Measurements from ENCODE around the gene PABPN1L. TPM values are rescaled to one million over a fixed set of nuclear protein-coding genes. Genes with fewer than 3 reads are reported as not detected.

Gene PABPN1L
- total and polyA plus RNA-seq, 2 of the 4 experiments (the other 2 are of a cell fraction), result not detected

DNA sequence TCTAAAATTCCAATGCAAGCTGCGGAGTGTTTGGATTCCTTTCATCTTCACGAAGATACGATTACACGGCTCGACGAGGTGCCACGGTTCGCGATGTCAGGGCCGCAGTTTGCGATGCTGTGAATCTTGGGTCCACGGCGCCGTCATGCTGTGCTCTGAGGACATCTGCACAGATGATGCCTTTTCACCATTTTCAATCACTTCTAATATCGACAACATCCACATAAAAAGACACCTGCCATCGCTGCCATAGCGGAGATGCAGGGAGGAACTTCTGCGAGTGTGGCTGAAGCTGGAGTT lies 47.9 kb downstream of the PABPN1L start:
- Histone ChIP-seq H3K18ac (ENCODE audit: low read depth, low read length) (no peak overlapping the region), H3K4me1 (ENCODE audit: control insufficient read depth, insufficient read depth, low read length) (peaks cover 12% of the 10 kb centered on the region), H2BK5ac (ENCODE audit: low read depth, low read length, poor library complexity, severe bottlenecking) (peak overlapping the region; percentile 4), H3K23ac (ENCODE audit: low read depth, low read length) (peak overlapping the region; percentile 46), H2AK5ac (ENCODE audit: low read depth, low read length) (peak overlapping the region; percentile 1; the same call in 1 of the 2 replicates), H3K27me3 (ENCODE audit: control insufficient read depth, insufficient read depth, low read length) (no peaks in the 10 kb centered on the region), H3K4me3 (ENCODE audit: insufficient read depth, low read depth, low read length) (no peak overlapping the region), H2BK15ac (ENCODE audit: low read depth, low read length) (no peak overlapping the region), H2AK9ac (replicated peaks; ENCODE audit: low read depth, low read length, poor library complexity) (peak overlapping the region; percentile 88), H3K56ac (ENCODE audit: extremely low read depth, insufficient read depth, low read length) (no peak overlapping the region), H3K14ac (replicated peaks; ENCODE audit: low read depth, low read length) (peak overlapping the region; percentile 10), H3K9ac (ENCODE audit: low read depth, low read length) (0 out of 2 replicates have a peak overlapping the region, but pooled peaks have one; percentile 2), H4K8ac (ENCODE audit: low read depth in 2 of 2, low read length in 2 of 2) (peak overlapping the region; percentile 57 to 84; a peak in 3 of 4 replicates), H4K91ac (ENCODE audit: insufficient read depth, low read depth, low read length) (no peak overlapping the region), H3K27ac (ENCODE audit: insufficient read depth, low read length) (peak overlapping the region; percentile 4; the same call in 1 of the 2 replicates), H3K4me2 (ENCODE audit: low read depth, low read length) (peak overlapping the region; percentile 42), H3K36me3 (ENCODE audit: control insufficient read depth, insufficient read depth, low read length) (peaks cover 11% of the 10 kb centered on the region; the same call in 1 of the 2 replicates), H3K9me1 (ENCODE audit: insufficient read depth, low read length) (peaks cover 5% of the 10 kb centered on the region), H3K4ac (ENCODE audit: low read depth, low read length) (peak overlapping the region; percentile 54), H4K5ac (ENCODE audit: low read depth, low read length) (peak overlapping the region; percentile 14; the same call in 1 of the 2 replicates), H2BK120ac (ENCODE audit: low read depth, low read length) (0 out of 2 replicates have a peak overlapping the region, but pooled peaks have one; percentile 17), H4K20me1 (ENCODE audit: insufficient read depth, low read length) (no peaks in the 10 kb centered on the region), H2BK20ac (ENCODE audit: low read depth, low read length) (0 out of 2 replicates have a peak overlapping the region, but pooled peaks have one; percentile 12), H2AFZ (replicated peaks; ENCODE audit: low read length, poor library complexity) (peak overlapping the region; percentile 87), H3K79me1 (ENCODE audit: low read depth in 1 of 2, low read length in 2 of 2) (no peaks in the 10 kb centered on the region; a peak in 1 of 4 replicates), H3K9me3 (ENCODE audit: control insufficient read depth, insufficient read depth, low read length) (no peaks in the 10 kb centered on the region)
- ChIA-PET POLR2A (ENCODE audit: unreplicated experiment) (no interaction called here), CTCF (no interaction called here)
- 22% methylated on average over 14 of the region's 18 CpGs; no CpG with 5 or more reads in 1 of the 2 experiments for WGBS, 2 experiments (ENCODE audit: extremely low coverage in 2 of 2, insufficient read length in 1 of 2)
- no peak for ATAC-seq (ENCODE audit: low read depth)
- dilution Hi-C loops (cut with HindIII; ENCODE audit: low sequenced_read_pairs, unreplicated experiment) (no loop called here), intact Hi-C loops (cut with micrococcal nuclease) (loop anchor here (1.0 kb wide), 1 partner anchor 349 kb away; no protein-coding TSS in a partner anchor), in situ Hi-C loops (cut with MboI; ENCODE audit: low sequenced_read_pairs) (no loop called here)
- DNase-seq, result no peak
- TF ChIP-seq RCOR1 (IDR thresholded peaks at IDR 0.05; ENCODE audit: insufficient replicate concordance, low read length) (no peak), SMC3 (IDR thresholded peaks at IDR 0.05; ENCODE audit: low read depth, low read length) (no peak), ELK1 (IDR thresholded peaks at IDR 0.05; ENCODE audit: borderline replicate concordance, low read depth, low read length) (no peak), MAFK (IDR thresholded peaks at IDR 0.05; ENCODE audit: low read depth, low read length) (no peak), CTCF (conservative IDR thresholded peaks at IDR 0.05; ENCODE audit: low read depth, low read length) (no peak), CHD1 (IDR thresholded peaks at IDR 0.05; ENCODE audit: low read depth, low read length) (no peak), MXI1 (IDR thresholded peaks at IDR 0.05; ENCODE audit: borderline replicate concordance, low read depth, low read length) (no peak), FOS (IDR thresholded peaks at IDR 0.05; ENCODE audit: low read depth, low read length) (no peak), RAD21 (IDR thresholded peaks at IDR 0.05; ENCODE audit: low read length) (no peak), CEBPB (IDR thresholded peaks at IDR 0.05; ENCODE audit: low read depth, low read length) (no peak), RFX5 (IDR thresholded peaks at IDR 0.05; ENCODE audit: low read depth, low read length) (no peak), POLR2A (IDR thresholded peaks at IDR 0.05; ENCODE audit: low read depth, low read length) (no peak), MAZ (IDR thresholded peaks at IDR 0.05; ENCODE audit: borderline replicate concordance, low read depth, low read length) (no peak), NFE2L2 (IDR thresholded peaks at IDR 0.05; ENCODE audit: low read depth, low read length) (no peak), BHLHE40 (IDR thresholded peaks at IDR 0.05; ENCODE audit: low read depth, low read length) (no peak)
- TF ChIP-seq, protein P1, sequence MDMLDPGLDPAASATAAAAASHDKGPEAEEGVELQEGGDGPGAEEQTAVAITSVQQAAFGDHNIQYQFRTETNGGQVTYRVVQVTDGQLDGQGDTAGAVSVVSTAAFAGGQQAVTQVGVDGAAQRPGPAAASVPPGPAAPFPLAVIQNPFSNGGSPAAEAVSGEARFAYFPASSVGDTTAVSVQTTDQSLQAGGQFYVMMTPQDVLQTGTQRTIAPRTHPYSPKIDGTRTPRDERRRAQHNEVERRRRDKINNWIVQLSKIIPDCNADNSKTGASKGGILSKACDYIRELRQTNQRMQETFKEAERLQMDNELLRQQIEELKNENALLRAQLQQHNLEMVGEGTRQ (IDR thresholded peaks at IDR 0.05; ENCODE audit: low read depth, low read length), result no peak
- BruUV-seq (replicated peaks), result no TSS peak

Data from IMR-90 (cell line).